Activated CD8-positive, alpha-beta memory T cell treated with anti-CD3 and anti-CD28 coated beads for 24 hours (primary cell): ENCODE results near the gene NEGR1.

Source experiments
- DNase-seq: peaks from one replicate; pipeline ENCODE4 v3.0.0-alpha.2; 2020

Gene NEGR1

GRCh38 chr1:71526824-71527223 is 755.5 kb downstream of the NEGR1 start:
- DNase-seq = no peak

- no peak for DNase-seq
These were observed 759.6 kb downstream of the NEGR1 start for GRCh38 chr1:71522721-71523120.

GRCh38 chr1:71521655-71522264 is 760.6 kb downstream of the NEGR1 start:
- no peak for DNase-seq

- DNase-seq = no peak
These were observed 770.8 kb downstream of the NEGR1 start for GRCh38 chr1:71511505-71511904.

GRCh38 chr1:71510725-71511124 is 771.6 kb downstream of the NEGR1 start:
- DNase-seq = no peak

GRCh38 chr1:71509051-71509595 is 773.2 kb downstream of the NEGR1 start:
- no peak for DNase-seq

GRCh38 chr1:71502006-71502405 is 780.3 kb downstream of the NEGR1 start:
- DNase-seq = no peak

- no peak for DNase-seq
These were observed 783.8 kb downstream of the NEGR1 start for GRCh38 chr1:71498542-71498941.

- DNase-seq = no peak
These were observed 788.2 kb downstream of the NEGR1 start for GRCh38 chr1:71494163-71494562.

GRCh38 chr1:71492298-71493041 is 789.9 kb downstream of the NEGR1 start:
- DNase-seq = no peak

GRCh38 chr1:71490432-71490831 is 791.9 kb downstream of the NEGR1 start:
- DNase-seq = no peak

GRCh38 chr1:71488555-71489252 is 793.6 kb downstream of the NEGR1 start:
- no peak for DNase-seq

- no peak for DNase-seq
These were observed 809.0 kb downstream of the NEGR1 start for GRCh38 chr1:71473331-71473730.

GRCh38 chr1:71465093-71465492 is 817.2 kb downstream of the NEGR1 start:
- no peak for DNase-seq

GRCh38 chr1:71464016-71464415 is 818.3 kb downstream of the NEGR1 start:
- no peak for DNase-seq

- no peak for DNase-seq
These were observed 819.2 kb downstream of the NEGR1 start for GRCh38 chr1:71463144-71463543.

- no peak for DNase-seq
These were observed 820.1 kb downstream of the NEGR1 start for GRCh38 chr1:71462247-71462646.

- DNase-seq = no peak
These were observed 820.9 kb downstream of the NEGR1 start for GRCh38 chr1:71461416-71461815.

GRCh38 chr1:71448444-71448843 is 833.9 kb downstream of the NEGR1 start:
- no peak for DNase-seq

GRCh38 chr1:71438626-71439025 is 843.7 kb downstream of the NEGR1 start:
- DNase-seq = no peak

GRCh38 chr1:71435951-71436350 is 846.4 kb downstream of the NEGR1 start:
- DNase-seq = no peak

- no peak for DNase-seq
These were observed 848.1 kb downstream of the NEGR1 start for GRCh38 chr1:71434240-71434639.

- DNase-seq = no peak
These were observed 854.3 kb downstream of the NEGR1 start for GRCh38 chr1:71428029-71428428.

- DNase-seq = no peak
These were observed 855.3 kb downstream of the NEGR1 start for GRCh38 chr1:71427066-71427465.
